Caco-2 (cell line): ENCODE measurements around the gene TDO2. TPM values are rescaled to one million over a fixed set of nuclear protein-coding genes. Genes with fewer than 3 reads are reported as not detected.

Experiments used
- BruUV-seq: library from RNA; stranded (reverse); fragments of 400-500 nt; replicated peaks from 2 replicates; lab custom pipeline; 2021; lab: Mats Ljungman, UMichigan
- CTCF ChIA-PET: fragments of 300-600 bp; sonication (Branson Sonifier 250); formaldehyde crosslinking; loops from one replicate; lab custom pipeline; 2022; ENCODE audit warnings: antibody characterized with exemption; lab: Charles Lee
- POLR2A ChIA-PET: fragments of 300-600 bp; sonication (Branson Sonifier 250); formaldehyde crosslinking; loops from one replicate; lab custom pipeline; 2022; ENCODE audit warnings: antibody characterized with exemption; lab: Charles Lee
- DNase-seq, 2 experiments: peaks; one replicate each; pipeline versions ENCODE4 v3.0.0 to v3.0.0-alpha.2; 2020 to 2022
- H3K27me3 ChIP-seq: replicated peaks from 2 replicates; pipeline ENCODE4 v1.6.0; 2011; ENCODE audit warnings: low read length; ENCODE audit not compliant: control insufficient read depth, insufficient read depth
- H3K36me3 ChIP-seq: 2 replicates; pipeline ENCODE4 v1.5.1; 2011; ENCODE audit warnings: low read length; ENCODE audit not compliant: control insufficient read depth, insufficient read depth
- H3K4me1 ChIP-seq: fragments of 250-450 bp; sonication (Bioruptor Pico); 2 replicates; pipeline ENCODE4 v1.5.1; 2020; ENCODE audit warnings: mild to moderate bottlenecking
- H3K4me3 ChIP-seq: 2 replicates; pipeline ENCODE4 v1.5.1; 2011; ENCODE audit warnings: low read depth, mild to moderate bottlenecking, control low read depth, low read length
- H3K9me3 ChIP-seq: fragments of 250-450 bp; sonication (Bioruptor Pico); 2 replicates; pipeline ENCODE4 v1.5.1; 2020; ENCODE audit warnings: mild to moderate bottlenecking, moderate library complexity
- H3K27ac Mint-ChIP-seq: one replicate; pipeline ENCODE4 v1.8.0; 2022; ENCODE audit warnings: mixed read lengths; ENCODE audit not compliant: unreplicated experiment
- H3K27me3 Mint-ChIP-seq: one replicate; pipeline ENCODE4 v1.8.0; 2022; ENCODE audit warnings: mixed read lengths; ENCODE audit not compliant: insufficient read depth, unreplicated experiment
- H3K36me3 Mint-ChIP-seq: one replicate; pipeline ENCODE4 v1.8.0; 2022; ENCODE audit warnings: mild to moderate bottlenecking, mixed read lengths; ENCODE audit not compliant: insufficient read depth, unreplicated experiment
- H3K4me1 Mint-ChIP-seq: one replicate; pipeline ENCODE4 v1.8.0; 2022; ENCODE audit warnings: low read depth, mixed read lengths; ENCODE audit not compliant: unreplicated experiment
- H3K4me3 Mint-ChIP-seq: one replicate; pipeline ENCODE4 v1.8.0; 2022; ENCODE audit warnings: mild to moderate bottlenecking, moderate library complexity, mixed read lengths; ENCODE audit not compliant: unreplicated experiment
- H3K9me3 Mint-ChIP-seq: one replicate; pipeline ENCODE4 v1.8.0; 2022; ENCODE audit warnings: mixed read lengths; ENCODE audit not compliant: unreplicated experiment
- intact Hi-C: fragments of 100-400 bp; cut with micrococcal nuclease; formaldehyde crosslinking; loops from one replicate; pipeline ENCODE4 v1.10.0; 2022; ENCODE audit not compliant: unreplicated experiment
- total RNA-seq: library from RNA; stranded (reverse); gene quantifications from 2 replicates; pipeline ENCODE4 v1.2.3, GENCODE V29; 2022
- TF ChIP-seq, protein P1 (sequence below), 2 experiments: fragments of 200-600 bp in 1 of 2; IDR thresholded peaks; 1 replicate in 1 of 2; 2 replicates in 1 of 2; pipeline versions ENCODE4 v1.5.1 to v1.8.0; 2011 to 2022; ENCODE audit warnings: antibody characterized with exemption in 1 of 2, control low read depth in 1 of 2, inconsistent platforms in 1 of 2, low read depth in 1 of 2, low read length in 1 of 2, mild to moderate bottlenecking in 1 of 2, moderate library complexity in 1 of 2; ENCODE audit not compliant: insufficient read depth in 1 of 2, severe bottlenecking in 1 of 2, unreplicated experiment in 1 of 2

The TDO2 gene
- total RNA-seq, 1 experiment from 2014 or later, result 4.7 TPM

DNA sequence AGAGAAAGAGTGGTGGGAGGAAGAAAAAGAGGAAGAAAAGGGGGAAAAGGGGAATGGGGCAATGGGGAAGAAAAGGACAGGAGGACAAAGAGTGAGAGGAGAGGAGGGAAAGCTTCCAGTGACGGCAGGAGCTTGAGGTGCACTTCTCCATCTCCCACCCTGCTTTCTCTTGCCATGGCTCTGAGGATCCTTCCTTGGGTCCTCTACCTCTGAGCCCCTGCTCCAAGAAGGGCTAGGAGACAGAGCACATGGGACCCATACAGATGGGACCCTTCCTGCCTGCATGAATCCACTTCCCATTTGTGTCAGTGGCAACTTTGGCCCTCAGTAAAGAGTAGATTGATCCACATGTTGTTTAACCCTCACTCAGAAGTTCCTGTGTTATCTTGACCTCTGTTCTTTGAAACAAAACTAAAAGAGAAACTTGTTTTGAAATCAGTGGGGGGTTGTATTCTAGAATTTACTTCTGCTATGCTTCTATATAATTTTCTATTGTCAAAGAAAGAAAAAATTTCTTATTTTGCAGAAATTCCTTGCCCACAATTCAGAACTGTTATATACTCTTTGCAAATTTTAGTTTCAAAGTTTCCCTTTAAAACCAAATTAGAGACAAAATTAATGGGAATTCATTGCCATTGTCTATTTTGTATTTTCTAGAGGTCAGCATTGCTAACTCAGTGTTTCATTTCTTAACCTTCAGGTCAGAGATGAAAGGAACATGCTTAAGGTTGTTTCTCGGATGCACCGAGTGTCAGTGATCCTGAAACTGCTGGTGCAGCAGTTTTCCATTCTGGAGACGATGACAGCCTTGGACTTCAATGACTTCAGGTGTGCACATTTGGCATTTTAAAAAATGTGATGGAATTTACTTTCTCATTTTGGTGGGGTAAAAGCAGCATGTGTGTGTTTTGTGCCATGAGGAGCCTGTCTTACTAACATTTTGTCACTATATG is 5.0 kb downstream of the TDO2 start:
- Mint-ChIP-seq H3K9me3 (peaks cover 14% of the 10 kb centered on the region), H3K36me3 (no peaks in the 10 kb centered on the region), H3K27ac (no peak overlapping the region), H3K4me3 (no peak overlapping the region), H3K4me1 (peaks cover 7% of the 10 kb centered on the region), H3K27me3 (no peaks in the 10 kb centered on the region)
- Histone ChIP-seq H3K9me3 (peaks cover 4% of the 10 kb centered on the region), H3K4me1 (peaks cover 19% of the 10 kb centered on the region), H3K36me3 (no peaks in the 10 kb centered on the region), H3K4me3 (no peak overlapping the region), H3K27me3 (no peaks in the 10 kb centered on the region)
- CTCF ChIA-PET, result no interaction called here
- no peak for DNase-seq
- POLR2A ChIA-PET, result no interaction called here
- intact Hi-C loops, result no loop called here
- TF ChIP-seq, protein P1, sequence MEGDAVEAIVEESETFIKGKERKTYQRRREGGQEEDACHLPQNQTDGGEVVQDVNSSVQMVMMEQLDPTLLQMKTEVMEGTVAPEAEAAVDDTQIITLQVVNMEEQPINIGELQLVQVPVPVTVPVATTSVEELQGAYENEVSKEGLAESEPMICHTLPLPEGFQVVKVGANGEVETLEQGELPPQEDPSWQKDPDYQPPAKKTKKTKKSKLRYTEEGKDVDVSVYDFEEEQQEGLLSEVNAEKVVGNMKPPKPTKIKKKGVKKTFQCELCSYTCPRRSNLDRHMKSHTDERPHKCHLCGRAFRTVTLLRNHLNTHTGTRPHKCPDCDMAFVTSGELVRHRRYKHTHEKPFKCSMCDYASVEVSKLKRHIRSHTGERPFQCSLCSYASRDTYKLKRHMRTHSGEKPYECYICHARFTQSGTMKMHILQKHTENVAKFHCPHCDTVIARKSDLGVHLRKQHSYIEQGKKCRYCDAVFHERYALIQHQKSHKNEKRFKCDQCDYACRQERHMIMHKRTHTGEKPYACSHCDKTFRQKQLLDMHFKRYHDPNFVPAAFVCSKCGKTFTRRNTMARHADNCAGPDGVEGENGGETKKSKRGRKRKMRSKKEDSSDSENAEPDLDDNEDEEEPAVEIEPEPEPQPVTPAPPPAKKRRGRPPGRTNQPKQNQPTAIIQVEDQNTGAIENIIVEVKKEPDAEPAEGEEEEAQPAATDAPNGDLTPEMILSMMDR (IDR thresholded peaks at IDR 0.05; ENCODE audit: insufficient read depth in 1 of 2, low read depth in 1 of 2, low read length in 1 of 2, severe bottlenecking in 1 of 2, unreplicated experiment in 1 of 2), result no peak
- no TSS peak for BruUV-seq

DNA sequence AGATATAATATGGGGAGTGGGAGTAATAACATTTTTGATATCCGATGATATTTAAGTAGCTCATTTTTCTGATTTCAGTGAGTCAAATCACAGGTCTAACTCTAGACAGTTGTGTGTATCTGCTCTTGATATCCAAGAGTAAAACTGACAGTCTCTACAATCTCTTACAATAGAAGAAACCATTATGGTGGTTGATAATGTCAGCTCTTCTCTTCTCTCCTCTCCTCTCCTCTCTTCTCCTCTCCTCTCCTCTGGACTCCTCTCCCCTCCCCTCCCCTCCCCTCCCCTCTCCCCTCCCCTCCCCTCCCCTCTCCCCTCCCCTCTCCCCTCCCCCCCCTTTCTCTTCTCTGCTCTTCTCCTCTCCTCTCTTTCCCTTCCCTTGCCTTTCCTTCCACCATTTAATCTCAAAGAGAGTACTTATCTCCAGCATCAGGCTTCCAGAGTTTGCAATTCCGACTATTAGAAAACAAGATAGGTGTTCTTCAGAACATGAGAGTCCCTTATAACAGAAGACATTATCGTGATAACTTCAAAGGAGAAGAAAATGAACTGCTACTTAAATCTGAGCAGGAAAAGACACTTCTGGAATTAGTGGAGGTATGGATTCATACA is 6.2 kb downstream of the TDO2 start:
- TF ChIP-seq, protein P1 (IDR thresholded peaks at IDR 0.05; ENCODE audit: insufficient read depth in 1 of 2, low read depth in 1 of 2, low read length in 1 of 2, severe bottlenecking in 1 of 2, unreplicated experiment in 1 of 2), result no peak
- Mint-ChIP-seq H3K27ac (no peak overlapping the region), H3K27me3 (no peaks in the 10 kb centered on the region), H3K4me1 (no peaks in the 10 kb centered on the region), H3K9me3 (peaks cover 14% of the 10 kb centered on the region), H3K4me3 (no peak overlapping the region), H3K36me3 (no peaks in the 10 kb centered on the region)
- H3K36me3 ChIP-seq, result no peaks in the 10 kb centered on the region
- DNase-seq, result no peak
- H3K4me1 ChIP-seq, result peaks cover 6% of the 10 kb centered on the region
- no TSS peak for BruUV-seq
- ChIA-PET CTCF (no interaction called here), POLR2A (no interaction called here)
- peaks cover 4% of the 10 kb centered on the region for H3K9me3 ChIP-seq
- no peaks in the 10 kb centered on the region for H3K27me3 ChIP-seq
- intact Hi-C loops, result no loop called here
- no peak overlapping the region for H3K4me3 ChIP-seq

DNA sequence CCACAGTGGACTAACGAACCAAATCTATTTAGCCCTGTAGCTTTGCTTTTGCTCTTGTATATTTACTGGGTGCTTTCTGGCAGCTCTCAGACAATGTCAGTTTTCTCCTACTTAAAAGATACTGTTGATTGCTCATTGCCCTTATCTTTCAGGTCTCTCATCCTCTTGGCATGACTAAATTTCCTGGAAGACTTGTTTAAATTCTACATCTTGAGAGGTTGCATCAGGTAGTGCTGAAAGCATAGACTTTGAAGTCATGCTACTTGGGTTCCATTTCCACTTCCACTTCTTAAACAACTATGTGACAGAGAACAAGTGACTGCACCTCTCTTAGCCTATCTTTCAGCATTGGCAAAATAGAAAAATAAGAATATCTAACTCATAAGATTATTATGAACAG is 8.4 kb downstream of the TDO2 start:
- intact Hi-C loops, result no loop called here
- Mint-ChIP-seq H3K27me3 (no peaks in the 10 kb centered on the region), H3K4me3 (no peak overlapping the region), H3K4me1 (no peaks in the 10 kb centered on the region), H3K27ac (no peak overlapping the region), H3K36me3 (no peaks in the 10 kb centered on the region), H3K9me3 (peaks cover 14% of the 10 kb centered on the region)
- BruUV-seq, result no TSS peak
- Histone ChIP-seq H3K4me1 (no peaks in the 10 kb centered on the region), H3K27me3 (no peaks in the 10 kb centered on the region), H3K36me3 (no peaks in the 10 kb centered on the region), H3K9me3 (no peaks in the 10 kb centered on the region; the same call in 1 of the 2 replicates), H3K4me3 (no peak overlapping the region)
- TF ChIP-seq, protein P1 (IDR thresholded peaks at IDR 0.05; ENCODE audit: insufficient read depth in 1 of 2, low read depth in 1 of 2, low read length in 1 of 2, severe bottlenecking in 1 of 2, unreplicated experiment in 1 of 2), result no peak
- CTCF ChIA-PET, result no interaction called here
- no peak for DNase-seq
- POLR2A ChIA-PET, result no interaction called here
